Measurements from ENCODE around the gene PFKL.

PFKL gene

GRCh38 chr21:44322621-44323325 lies 22.9 kb downstream of the PFKL start:
- in situ Hi-C loops (cut with MboI; ENCODE audit: low pct_unique_long_range_greater_than_20kb, low sequenced_read_pairs, unreplicated experiment): no loop called here
- TF ChIP-seq CTCF (IDR thresholded peaks at IDR 0.05; ENCODE audit: extremely low read depth, insufficient read depth, missing control alignments): no peak
- no peak for DNase-seq (ENCODE audit: low spot score)

- in situ Hi-C loops (cut with MboI; ENCODE audit: low pct_unique_long_range_greater_than_20kb, low sequenced_read_pairs, unreplicated experiment): no loop called here
- no peak for DNase-seq (ENCODE audit: low spot score)
- TF ChIP-seq CTCF (IDR thresholded peaks at IDR 0.05; ENCODE audit: extremely low read depth, insufficient read depth, missing control alignments): no peak
Observed at GRCh38 chr21:44323591-44323990, 23.7 kb downstream of the PFKL start.

- TF ChIP-seq CTCF (IDR thresholded peaks at IDR 0.05; ENCODE audit: extremely low read depth, insufficient read depth, missing control alignments): no peak
- in situ Hi-C loops (cut with MboI; ENCODE audit: low pct_unique_long_range_greater_than_20kb, low sequenced_read_pairs, unreplicated experiment): no loop called here
- no peak for DNase-seq (ENCODE audit: low spot score)
Observed at GRCh38 chr21:44324106-44324853, 24.4 kb downstream of the PFKL start.

GRCh38 chr21:44324854-44325107 lies 24.9 kb downstream of the PFKL start:
- TF ChIP-seq CTCF (IDR thresholded peaks at IDR 0.05; ENCODE audit: extremely low read depth, insufficient read depth, missing control alignments): no peak
- in situ Hi-C loops (cut with MboI; ENCODE audit: low pct_unique_long_range_greater_than_20kb, low sequenced_read_pairs, unreplicated experiment): loop anchor here (25.0 kb wide), 1 partner anchor 463 kb away; no protein-coding TSS in a partner anchor

GRCh38 chr21:44325386-44326271 lies 25.8 kb downstream of the PFKL start:
- in situ Hi-C loops (cut with MboI; ENCODE audit: low pct_unique_long_range_greater_than_20kb, low sequenced_read_pairs, unreplicated experiment): loop anchor here (25.0 kb wide), 1 partner anchor 462 kb away; no protein-coding TSS in a partner anchor
- no peak for TF ChIP-seq CTCF (IDR thresholded peaks at IDR 0.05; ENCODE audit: extremely low read depth, insufficient read depth, missing control alignments)
- no peak for DNase-seq (ENCODE audit: low spot score)

More at GRCh38 chr21:44324854-44325107, 24.9 kb downstream of the PFKL start:
- no peak for DNase-seq (ENCODE audit: low spot score)

GRCh38 chr21:44326272-44326647 lies 26.4 kb downstream of the PFKL start:
- in situ Hi-C loops (cut with MboI; ENCODE audit: low pct_unique_long_range_greater_than_20kb, low sequenced_read_pairs, unreplicated experiment): loop anchor here (25.0 kb wide), 1 partner anchor 461 kb away; no protein-coding TSS in a partner anchor
- TF ChIP-seq CTCF (IDR thresholded peaks at IDR 0.05; ENCODE audit: extremely low read depth, insufficient read depth, missing control alignments): no peak
- no peak for DNase-seq (ENCODE audit: low spot score)
